AG20443 (cell line): Measurements from ENCODE around the gene ZNF532.

ENCODE experiments used
- DNase-seq: peaks from one replicate; pipeline ENCODE4 v3.0.0; 2012; ENCODE audit warnings: low spot score, mixed read lengths

The ZNF532 gene

GRCh38 chr18:58870621-58871020 is 5.9 kb downstream of the ZNF532 start:
- no peak for DNase-seq

DNA sequence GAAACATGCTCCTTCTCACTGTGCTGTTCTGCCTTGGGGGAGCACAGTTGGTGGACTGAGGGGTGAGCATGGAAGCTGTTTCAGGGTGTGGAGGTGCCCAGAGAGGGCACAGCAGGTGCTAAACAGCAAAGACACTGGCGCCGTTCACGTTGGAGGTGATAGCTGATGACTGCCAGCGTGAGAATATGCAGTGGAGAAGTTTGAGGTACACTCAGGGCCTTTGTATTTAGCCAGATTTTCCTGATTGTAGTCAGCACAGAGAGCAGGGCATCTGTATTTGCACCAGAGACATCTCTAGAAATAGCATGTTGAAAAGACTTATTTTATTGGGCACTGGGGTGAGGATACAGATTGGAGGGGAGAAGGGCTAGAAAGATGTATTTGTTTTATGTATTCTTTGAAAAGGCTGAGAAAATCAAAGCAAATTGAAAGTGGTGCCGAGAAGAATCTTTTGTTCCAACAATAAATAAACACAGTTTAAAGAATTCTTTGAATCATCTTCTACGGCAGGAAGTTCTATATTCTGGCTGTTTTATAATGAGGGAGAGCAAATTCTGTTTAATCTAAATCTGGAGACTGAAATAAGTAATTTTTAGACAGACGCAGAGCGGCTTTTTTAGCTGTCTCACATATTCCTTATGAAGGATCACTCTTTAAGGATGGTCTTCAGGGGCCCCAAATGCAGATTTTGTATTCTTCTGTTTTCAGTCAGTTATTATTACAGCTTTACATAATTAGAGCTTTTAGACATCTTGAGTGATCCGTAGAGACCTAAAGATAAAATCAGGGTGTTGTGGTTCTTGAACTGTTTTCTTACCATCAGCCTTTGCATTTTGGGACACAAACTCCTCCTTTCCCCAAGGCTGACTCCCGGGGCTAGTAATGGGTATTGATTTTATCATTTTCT is 7.1 kb downstream of the ZNF532 start:
- no peak for DNase-seq

DNA sequence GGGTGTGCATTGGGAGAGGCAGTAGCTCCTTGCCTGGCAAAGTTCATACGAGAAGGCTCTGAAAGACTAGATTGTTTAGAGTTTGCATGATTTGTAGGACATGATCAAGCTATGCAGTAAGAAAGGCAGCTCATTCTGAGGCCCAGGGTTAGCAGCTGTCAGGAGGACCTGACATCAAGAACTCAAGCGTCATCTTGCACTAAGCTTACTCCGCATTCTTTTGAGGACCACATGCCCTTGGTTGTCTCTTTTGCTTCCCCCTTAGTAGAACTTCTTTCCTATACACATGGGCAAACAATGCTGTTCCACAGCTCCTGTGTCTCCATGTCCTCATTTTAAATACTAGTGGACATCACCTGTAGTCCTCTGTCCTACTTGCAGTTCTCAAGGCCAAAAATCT is 14.0 kb downstream of the ZNF532 start:
- no peak for DNase-seq

DNA sequence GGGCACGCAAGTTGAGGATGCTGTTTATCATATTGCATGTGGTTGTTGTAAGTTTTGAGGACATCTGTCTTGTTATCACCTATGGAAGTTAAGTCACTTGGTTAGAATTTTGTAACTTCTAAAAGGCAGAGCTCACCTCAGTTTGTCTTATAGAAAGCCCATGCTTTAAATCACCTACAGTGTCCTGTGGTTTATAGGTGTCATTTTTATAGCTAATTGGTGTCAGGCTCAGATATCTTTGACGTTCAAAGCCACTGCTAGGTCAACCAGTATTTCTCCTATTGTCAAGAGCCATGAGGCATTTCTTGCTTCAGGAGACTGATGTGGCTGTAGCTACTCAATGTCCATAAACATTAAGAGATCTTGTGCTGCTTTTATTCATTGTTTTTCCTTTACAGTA is 16.8 kb downstream of the ZNF532 start:
- DNase-seq, result no peak

DNA sequence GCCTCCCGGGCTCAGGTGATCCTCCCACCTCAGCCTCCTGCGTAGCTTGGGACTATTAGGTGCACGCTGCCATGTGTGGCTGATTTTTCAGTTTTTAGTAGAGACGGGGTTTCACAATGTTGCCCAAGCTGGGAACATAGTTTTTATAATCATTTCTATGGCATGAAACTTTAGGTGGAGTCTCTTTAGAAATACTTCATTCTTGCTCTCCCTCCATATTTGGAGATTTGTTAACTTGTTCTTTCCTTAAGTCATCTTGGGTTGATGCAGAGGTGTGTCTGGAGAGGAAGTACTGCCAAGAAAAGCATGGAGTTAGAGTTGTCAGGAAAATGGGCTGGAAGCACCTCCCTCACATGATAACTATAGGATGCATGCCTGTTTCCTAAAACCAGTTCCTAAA is 17.4 kb downstream of the ZNF532 start:
- peak; percentile 39 for DNase-seq

DNA sequence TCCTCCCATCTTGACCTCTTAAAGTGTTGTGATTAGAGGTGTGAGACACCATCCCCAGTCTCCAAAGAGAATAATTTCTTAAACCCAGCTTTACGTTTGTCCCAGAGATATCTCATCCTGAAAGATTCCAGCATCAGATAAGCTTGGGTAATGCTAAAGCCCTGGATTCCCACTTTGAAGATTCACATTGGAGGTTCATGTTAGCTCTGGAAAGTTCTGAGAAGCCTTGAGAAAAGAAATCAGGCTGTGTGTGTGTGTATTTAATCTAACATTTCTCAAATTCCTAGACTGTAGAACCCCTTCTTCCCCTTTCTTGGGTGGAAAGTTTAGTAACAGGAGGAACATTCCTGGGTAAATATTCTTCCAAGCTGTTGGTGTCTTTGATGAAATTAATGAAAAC is 18.0 kb downstream of the ZNF532 start:
- no peak for DNase-seq

DNA sequence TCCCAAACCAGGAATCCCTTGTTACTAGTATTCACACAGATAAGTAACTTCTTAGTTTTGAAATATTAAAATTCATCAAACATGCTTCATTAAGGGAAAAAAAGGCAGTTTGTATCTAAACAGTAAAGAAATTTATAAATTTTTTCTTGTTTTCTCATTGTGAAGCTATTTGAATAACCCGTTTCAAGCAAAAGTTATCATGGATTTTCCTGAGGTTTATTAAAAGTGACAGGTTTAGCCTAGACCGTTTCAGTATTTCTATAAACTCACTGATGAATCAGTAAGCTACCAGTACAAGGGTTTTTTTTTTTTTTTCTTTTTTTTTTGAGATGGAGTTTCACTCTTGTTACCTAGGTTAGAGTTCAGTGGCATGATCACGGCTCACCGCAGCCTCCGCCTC is 20.0 kb downstream of the ZNF532 start:
- no peak for DNase-seq

GRCh38 chr18:58886431-58886830 is 21.8 kb downstream of the ZNF532 start:
- DNase-seq, result no peak

DNA sequence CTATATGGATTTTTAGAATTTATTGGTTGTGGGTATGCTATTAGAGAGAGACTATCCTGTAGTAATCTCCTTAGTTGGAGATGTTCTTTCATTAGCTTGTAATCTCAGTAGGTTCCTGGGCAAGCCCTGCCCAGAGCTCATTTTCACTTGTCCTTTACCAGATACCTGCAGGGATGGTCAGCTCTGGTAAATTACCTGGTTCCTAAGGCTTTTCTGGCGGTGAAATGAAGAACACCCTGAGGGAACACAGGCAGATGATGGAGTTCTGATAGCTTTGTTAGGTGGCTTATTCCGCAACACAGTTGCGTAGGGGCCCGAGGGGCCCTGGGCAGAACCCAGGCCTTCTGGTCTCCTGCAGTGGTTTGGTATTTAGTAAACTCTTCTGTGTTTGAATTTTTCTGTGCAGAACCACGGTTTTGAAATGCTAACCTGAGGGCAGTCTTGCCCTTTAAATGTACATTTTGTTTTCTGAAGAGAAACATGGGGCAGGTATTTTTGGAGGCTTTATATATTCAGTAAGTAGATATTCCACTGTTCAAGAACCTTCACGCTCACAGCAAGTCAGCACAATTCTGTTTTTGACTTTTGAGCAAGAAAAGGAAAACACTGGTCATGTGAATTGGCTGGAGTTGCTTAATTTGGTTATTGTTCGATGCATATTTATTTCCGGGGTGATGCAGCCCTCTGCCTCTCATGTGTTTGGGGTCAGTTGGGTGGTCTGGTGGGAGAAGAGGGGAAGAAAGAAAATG is 22.4 kb downstream of the ZNF532 start:
- no peak for DNase-seq

DNA sequence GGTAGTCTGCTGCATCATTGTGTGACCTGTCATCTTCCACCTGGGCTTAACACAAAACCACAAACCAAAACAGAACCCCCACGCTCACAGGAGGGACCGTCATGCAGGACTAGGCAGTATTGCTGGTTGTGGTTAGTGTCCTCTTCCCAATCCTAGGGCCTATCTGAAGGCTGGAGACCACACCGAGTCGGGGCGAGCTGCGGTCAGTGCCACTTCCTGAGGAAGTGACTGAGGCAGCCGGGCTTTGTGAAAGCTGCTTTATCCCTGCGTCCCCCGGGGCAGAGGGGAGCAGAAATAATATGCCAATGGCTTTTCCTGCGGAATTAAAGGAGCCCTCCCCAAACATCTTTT is 22.9 kb downstream of the ZNF532 start:
- DNase-seq, result no peak

- DNase-seq, result no peak
Measured at GRCh38 chr18:58891776-58892175, 27.1 kb downstream of the ZNF532 start.

- DNase-seq, result no peak
Measured at GRCh38 chr18:58892488-58892887, 27.8 kb downstream of the ZNF532 start.

DNA sequence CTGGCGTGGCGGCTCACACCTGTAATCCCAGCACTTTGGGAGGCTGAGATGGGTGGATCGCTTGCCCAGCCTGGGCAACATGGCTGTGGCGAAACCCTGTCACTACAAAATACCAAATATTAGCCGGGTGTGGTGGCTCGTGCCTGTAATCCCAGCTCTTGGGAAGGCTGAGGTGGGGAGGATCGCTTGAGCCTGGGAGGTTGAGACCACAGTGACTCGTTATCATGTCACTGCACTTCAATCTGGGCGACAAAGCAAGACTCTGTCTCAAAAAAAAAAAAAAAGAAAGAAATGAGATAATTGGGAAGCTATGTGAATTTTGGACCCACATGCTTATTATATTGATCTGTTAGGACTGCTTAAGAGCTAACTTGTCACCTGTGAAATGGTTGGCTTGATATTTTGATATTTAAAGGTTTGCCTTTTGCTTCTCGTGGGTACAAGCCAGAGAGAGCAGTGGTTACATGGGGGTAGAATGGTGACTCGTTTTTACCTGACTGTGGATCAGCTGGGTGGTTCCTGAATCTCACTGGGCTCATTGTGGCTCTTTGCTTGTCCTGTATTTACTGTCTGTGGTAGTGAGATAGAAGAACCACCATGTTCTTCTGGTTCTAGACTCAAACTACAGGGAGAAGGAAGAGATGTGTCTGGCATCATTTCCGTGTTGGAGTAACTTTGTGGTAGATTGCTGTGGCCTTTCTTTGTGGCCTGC is 28.9 kb downstream of the ZNF532 start:
- DNase-seq, result no peak

- no peak for DNase-seq
Measured at GRCh38 chr18:58894930-58895329, 30.3 kb downstream of the ZNF532 start.

- DNase-seq, result no peak
Measured at GRCh38 chr18:58895385-58895784, 30.7 kb downstream of the ZNF532 start.

DNA sequence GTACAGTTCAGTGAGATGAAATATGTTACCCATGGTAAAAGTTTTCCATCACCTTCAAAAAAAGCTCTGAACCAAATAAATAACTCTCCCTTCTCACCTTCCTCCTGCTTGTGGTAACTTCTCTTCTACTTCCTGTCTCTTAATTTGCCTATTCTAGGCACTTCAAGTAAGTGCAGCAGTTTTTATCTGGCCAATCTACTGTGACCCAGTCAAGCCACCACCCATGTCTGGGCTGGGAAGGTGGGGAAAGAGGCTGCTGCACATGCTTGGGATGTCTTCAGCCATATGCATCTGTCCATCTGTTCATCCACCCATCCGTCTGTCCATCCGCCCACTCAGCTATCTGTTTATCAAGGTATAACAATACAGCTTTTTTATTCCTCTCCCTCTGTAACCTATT is 31.6 kb downstream of the ZNF532 start:
- no peak for DNase-seq

DNA sequence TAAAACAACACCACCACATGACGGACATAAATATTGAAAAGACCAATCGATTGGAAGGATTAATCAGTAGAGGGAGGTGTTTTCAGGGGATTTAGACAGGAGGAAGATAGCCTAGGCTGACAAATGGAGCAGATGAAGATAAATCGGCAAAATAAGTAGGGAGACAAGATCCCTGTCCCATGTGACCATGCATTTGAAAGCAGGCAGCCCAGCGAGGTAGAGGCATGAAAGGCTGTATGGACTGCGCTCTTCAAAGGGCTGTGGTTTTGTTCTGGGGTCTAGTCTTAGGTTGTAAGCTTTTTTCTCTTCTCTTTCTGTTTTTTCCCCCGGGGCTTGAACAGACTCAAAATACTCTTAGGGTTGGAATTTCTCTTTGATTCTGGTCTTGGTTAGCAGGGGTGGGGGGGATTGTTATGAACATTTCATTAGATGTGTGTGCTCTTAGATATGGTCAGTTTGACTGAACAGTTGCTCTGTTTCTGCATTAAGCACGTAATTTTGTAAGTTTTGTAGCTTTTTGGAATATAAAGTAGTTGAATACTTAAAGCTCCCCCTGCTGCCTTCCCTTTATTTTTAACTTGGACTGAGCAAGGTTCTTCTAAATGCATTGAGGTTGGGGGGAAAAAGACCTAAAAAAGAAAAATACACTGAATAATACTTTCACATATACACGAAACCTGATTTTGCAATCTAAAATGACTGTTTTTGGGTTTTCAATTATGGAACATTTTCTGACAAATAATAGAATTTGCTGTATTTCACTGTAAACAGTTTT is 32.2 kb downstream of the ZNF532 start:
- no peak for DNase-seq

DNA sequence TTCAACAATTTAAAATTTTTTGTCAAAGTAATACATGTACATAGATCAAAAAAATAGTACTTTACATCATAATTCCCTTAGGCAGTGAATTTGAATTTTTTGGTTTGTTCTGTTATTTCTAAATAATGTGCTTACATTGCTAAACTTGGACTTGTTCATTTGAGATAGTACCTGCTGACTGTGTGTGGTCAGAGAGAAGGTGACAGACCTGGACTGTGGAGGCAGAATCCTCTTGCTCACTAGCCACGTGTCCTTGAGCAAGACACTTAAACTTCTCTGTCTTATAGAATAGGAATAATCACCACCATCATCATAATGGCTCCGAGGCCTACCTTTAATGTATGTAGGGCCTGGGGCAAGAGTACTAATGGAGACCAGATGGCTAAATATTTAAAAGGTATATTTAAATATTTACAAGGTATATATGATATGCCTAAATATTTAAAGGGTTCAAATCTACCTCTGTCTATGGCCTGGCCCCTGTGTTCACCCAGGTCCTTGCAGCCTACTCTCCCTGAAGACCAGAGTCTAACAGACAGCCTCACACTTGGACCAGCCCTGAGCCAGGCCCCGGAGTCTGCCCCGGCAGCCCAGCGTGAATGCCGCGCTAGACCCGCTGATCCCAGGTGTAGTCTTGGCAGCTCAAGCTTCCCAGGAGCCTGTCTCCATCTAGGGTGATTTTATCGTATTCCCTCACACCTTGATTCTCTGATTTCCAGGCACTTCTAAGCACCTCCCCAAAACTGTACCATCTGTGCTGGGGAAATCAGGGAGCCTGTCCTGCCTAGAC is 33.5 kb downstream of the ZNF532 start:
- DNase-seq, result no peak

- no peak for DNase-seq
Measured at GRCh38 chr18:58900015-58900649, 35.5 kb downstream of the ZNF532 start.

DNA sequence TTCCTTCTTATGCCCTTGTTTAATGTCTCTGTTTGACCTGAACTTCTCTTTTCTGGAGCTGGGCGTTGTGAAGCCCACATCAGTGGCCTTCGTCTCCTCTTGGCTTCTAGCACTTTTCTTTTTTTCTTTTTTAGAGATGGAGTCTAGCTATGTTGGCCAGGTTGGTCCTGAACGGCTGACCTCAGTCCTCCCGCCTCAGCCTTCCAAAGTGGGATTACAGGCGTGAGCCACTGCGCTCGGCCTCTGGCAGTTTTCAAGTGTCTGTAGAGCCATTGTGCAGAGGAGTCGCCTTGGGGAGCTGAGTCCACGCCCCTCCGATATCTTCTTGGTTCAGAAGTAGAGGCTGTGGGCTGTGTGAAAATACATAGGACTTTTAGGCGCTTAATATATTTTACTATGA is 36.5 kb downstream of the ZNF532 start:
- no peak for DNase-seq

DNA sequence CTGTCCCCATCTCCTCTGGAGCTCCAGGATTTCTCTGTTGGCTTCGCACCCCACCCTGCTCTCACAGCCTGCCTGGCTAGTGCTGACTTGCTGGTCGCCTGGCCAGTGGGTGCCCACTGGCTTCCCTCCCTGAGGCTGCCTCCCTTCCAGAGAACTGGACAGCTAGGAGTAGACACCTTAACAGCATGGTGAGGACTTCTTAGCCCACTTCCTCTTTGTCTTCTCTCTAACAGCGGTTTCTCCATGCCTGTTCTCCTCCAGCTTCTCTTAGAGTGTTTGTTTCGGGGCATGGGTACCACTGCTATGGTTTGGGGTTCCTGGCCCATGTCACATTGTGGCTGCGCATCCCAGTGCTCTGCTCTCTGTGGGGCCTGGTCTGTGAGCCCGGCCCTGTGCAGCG is 37.1 kb downstream of the ZNF532 start:
- DNase-seq, result no peak
